ENCODE results near the gene RASSF7.

Gene RASSF7

DNA sequence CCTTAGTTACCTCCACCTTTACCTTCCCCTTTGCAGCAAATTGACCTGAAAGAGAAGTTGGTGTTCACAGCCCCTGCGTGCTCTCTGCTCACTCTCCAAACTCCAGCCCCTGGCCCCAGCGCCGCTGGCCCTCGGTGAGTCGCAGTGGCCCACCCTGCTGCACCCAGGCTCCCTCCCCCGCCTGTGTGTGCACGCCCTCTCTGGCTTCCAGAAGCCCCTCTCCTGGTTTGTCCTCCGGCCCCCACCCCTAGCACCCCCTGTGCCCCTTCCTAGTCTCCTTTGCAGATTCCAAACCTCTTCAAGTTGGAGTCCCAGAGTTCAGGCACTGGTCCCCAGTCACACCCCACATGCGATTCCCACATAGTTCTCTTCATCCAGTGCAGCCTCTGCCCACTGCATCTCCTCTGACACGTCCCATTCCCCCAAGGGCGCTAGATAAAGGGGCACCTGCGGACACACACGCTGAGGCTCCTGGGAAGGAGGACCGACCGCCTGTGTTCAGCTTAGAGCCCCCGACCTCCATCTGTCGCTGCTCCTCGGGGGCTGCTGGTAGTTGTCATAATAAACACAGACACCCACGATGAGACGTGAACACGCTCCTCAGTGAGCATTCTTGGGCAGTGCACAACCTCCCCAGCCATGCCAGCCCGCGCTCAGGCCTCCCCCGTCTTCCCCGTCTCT is 14.0 kb downstream of the RASSF7 start:
- Mint-ChIP-seq H3K9me3 (no peaks in the 10 kb centered on the region), H3K27ac (no peak overlapping the region), H3K4me1 (peaks cover 25% of the 10 kb centered on the region), H3K4me3 (peak overlapping the region; percentile 77), H3K27me3 (peaks cover 5% of the 10 kb centered on the region), H3K36me3 (no peaks in the 10 kb centered on the region)
- ATAC-seq (ENCODE audit: low read depth): no peak
- no peak for DNase-seq (ENCODE audit: low spot score in 2 of 2)

- H3K27me3 Mint-ChIP-seq: peaks cover 5% of the 10 kb centered on the region
- H3K9me3 Mint-ChIP-seq: no peaks in the 10 kb centered on the region
- H3K4me1 Mint-ChIP-seq: peaks cover 28% of the 10 kb centered on the region
- peak overlapping the region; percentile 77 for H3K4me3 Mint-ChIP-seq
- no peak overlapping the region for H3K27ac Mint-ChIP-seq
- no peaks in the 10 kb centered on the region for H3K36me3 Mint-ChIP-seq
- DNase-seq (ENCODE audit: low spot score in 2 of 2) (peak in 1 of 2 donors; percentile 65), ATAC-seq (ENCODE audit: low read depth) (peak; percentile 39)
Observed at GRCh38 chr11:575313-575995, 14.7 kb downstream of the RASSF7 start.

- ATAC-seq (ENCODE audit: low read depth) (peak; percentile 85), DNase-seq (ENCODE audit: low spot score in 2 of 2) (peak; percentile 95 to 96)
- H3K4me3 Mint-ChIP-seq: peak within 1 kb of the TSS; percentile 96
- peaks cover 2% of the 10 kb centered on the region for H3K36me3 Mint-ChIP-seq
- no peaks in the 10 kb centered on the region for H3K9me3 Mint-ChIP-seq
- H3K27ac Mint-ChIP-seq: peak within 1 kb of the TSS; percentile 93
- H3K27me3 Mint-ChIP-seq: peaks cover 5% of the 10 kb centered on the region
- peaks cover 30% of the 10 kb centered on the region for H3K4me1 Mint-ChIP-seq
Observed at GRCh38 chr11:575996-576768, 15.4 kb downstream of the RASSF7 start, which contains the start of gene PHRF1. PHRF1 (plus strand) TSS chr11:576470; CDS start chr11:581513, 5,043 bp downstream.

GRCh38 chr11:576811-577610 is 16.2 kb downstream of the RASSF7 start:
- no peak for ATAC-seq (ENCODE audit: low read depth)
- H3K36me3 Mint-ChIP-seq: peaks cover 5% of the 10 kb centered on the region
- DNase-seq (ENCODE audit: low spot score in 2 of 2): no peak
- no peaks in the 10 kb centered on the region for H3K9me3 Mint-ChIP-seq
- peaks cover 5% of the 10 kb centered on the region for H3K27me3 Mint-ChIP-seq
- peaks cover 31% of the 10 kb centered on the region for H3K4me1 Mint-ChIP-seq
- H3K27ac Mint-ChIP-seq: peak overlapping the region; percentile 45
- H3K4me3 Mint-ChIP-seq: peak overlapping the region; percentile 82

- ATAC-seq (ENCODE audit: low read depth): no peak
- DNase-seq (ENCODE audit: low spot score in 2 of 2): no peak
Observed at GRCh38 chr11:577611-577894, 16.8 kb downstream of the RASSF7 start.

DNA sequence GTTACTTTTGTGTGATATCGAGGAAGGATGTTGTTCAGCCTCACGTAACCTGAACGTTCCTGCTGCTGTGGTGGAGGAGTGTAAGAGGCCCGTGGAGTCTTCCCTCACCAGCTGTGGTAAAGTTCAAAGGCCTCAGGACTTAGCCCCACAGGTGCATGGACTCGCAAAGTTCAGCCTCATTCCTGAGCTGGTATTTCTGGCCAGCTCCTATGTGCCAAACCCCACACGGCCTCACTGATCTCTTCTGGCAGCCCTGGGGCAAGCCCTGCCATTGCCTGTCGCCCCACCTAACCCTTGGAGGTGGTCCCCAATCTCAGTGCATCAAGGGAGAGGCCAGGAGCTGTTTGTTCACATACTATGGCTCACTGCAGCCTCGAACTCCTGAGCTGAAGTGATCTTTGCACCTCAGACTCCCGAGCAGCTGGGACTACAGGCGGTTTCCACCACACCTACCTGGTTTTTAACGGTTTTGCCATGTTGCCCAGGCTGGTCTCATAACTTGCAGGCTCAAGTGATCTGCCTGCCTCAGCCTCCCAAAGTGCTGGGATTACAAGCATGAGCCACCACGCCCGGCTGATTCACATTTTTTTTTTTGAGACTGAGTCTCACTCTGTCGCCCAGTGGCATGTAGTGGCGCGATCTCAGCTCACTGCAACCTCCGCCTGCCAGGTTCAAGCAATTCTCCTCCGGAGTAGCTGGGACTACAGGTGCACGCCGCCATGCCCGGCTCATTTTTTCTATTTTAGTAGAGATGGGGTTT is 17.7 kb downstream of the RASSF7 start:
- Mint-ChIP-seq H3K36me3 (peaks cover 8% of the 10 kb centered on the region), H3K27me3 (peaks cover 5% of the 10 kb centered on the region), H3K27ac (no peak overlapping the region), H3K4me1 (peaks cover 31% of the 10 kb centered on the region), H3K9me3 (no peaks in the 10 kb centered on the region), H3K4me3 (peak overlapping the region; percentile 47)
- ATAC-seq (ENCODE audit: low read depth) (no peak), DNase-seq (ENCODE audit: low spot score in 2 of 2) (no peak)

More at GRCh38 chr11:577611-577894, 16.8 kb downstream of the RASSF7 start:
- Mint-ChIP-seq H3K4me1 (peaks cover 31% of the 10 kb centered on the region), H3K36me3 (peaks cover 5% of the 10 kb centered on the region), H3K9me3 (no peaks in the 10 kb centered on the region), H3K27ac (peak overlapping the region; percentile 45), H3K27me3 (peaks cover 5% of the 10 kb centered on the region), H3K4me3 (peak overlapping the region; percentile 82)

DNA sequence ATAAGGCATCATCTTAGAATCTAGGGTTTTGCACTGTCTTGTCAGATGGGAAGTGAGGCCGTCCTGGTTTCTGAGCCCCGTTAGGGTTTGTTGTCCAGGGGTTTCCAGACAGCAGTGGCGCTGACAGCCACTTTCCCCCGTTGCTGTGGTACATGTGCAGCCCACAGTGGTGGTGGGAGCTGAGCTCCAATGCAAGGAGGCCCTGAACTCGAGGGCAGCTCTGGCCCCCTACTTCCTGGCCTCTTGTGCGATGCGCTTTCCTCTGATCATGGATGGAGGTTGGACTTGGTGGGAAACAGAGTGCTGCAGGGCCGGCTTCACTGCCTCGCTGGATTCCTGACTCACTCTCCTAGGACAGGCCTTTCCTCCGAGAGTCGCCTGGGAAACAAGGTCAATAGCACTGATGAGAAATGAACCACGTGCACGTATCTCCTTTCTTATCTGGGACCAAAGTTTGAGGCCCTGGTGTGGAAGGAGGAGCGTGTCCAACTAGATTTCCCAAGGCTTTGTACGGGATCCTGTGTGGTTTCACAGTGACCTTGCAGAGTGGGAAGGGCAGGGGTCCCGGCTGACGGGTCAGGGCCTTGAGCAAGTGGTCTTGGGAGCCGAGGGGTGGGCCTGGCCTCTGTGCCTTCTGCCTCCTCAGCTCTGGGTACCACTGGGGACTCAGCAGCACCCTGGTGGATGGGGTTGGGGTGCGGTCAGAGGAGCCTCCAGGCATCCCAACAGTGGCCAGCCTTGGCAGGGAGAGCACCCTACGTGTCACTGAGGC is 19.2 kb downstream of the RASSF7 start:
- H3K27me3 Mint-ChIP-seq: peaks cover 2% of the 10 kb centered on the region
- no peaks in the 10 kb centered on the region for H3K9me3 Mint-ChIP-seq
- H3K4me1 Mint-ChIP-seq: peaks cover 22% of the 10 kb centered on the region
- DNase-seq (ENCODE audit: low spot score in 2 of 2) (no peak), ATAC-seq (ENCODE audit: low read depth) (no peak)
- H3K27ac Mint-ChIP-seq: no peak overlapping the region
- H3K36me3 Mint-ChIP-seq: peaks cover 8% of the 10 kb centered on the region
- H3K4me3 Mint-ChIP-seq: no peak overlapping the region

- Mint-ChIP-seq H3K9me3 (no peaks in the 10 kb centered on the region), H3K36me3 (peaks cover 12% of the 10 kb centered on the region), H3K4me1 (peaks cover 20% of the 10 kb centered on the region), H3K27me3 (no peaks in the 10 kb centered on the region), H3K27ac (peak overlapping the region; percentile 48), H3K4me3 (no peak overlapping the region)
- no peak for ATAC-seq (ENCODE audit: low read depth)
- no peak for DNase-seq (ENCODE audit: low spot score in 2 of 2)
Observed at GRCh38 chr11:581342-581741, 20.6 kb downstream of the RASSF7 start.

DNA sequence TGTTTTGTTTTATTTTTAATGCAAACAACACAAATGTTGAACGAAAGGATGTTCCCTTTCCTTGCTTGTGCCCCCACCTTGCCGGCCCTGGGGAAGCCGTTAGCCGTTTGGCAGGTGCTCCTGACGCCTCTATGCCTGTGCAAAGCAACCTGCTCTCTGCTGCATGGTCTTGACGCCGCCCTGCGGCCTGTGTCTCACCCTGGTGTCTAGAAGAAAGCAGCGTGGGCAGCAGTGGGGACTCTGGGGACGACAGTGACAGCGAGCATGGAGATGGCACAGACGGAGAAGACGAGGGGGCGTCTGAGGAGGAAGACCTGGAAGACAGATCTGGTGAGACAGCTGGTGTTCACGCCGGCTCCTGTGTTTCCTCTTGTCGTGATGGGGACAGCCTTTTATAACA is 21.0 kb downstream of the RASSF7 start:
- Mint-ChIP-seq H3K36me3 (peaks cover 14% of the 10 kb centered on the region), H3K9me3 (no peaks in the 10 kb centered on the region), H3K4me1 (peaks cover 20% of the 10 kb centered on the region), H3K27ac (peak overlapping the region; percentile 48), H3K4me3 (no peak overlapping the region), H3K27me3 (no peaks in the 10 kb centered on the region)
- DNase-seq (ENCODE audit: low spot score in 2 of 2) (no peak), ATAC-seq (ENCODE audit: low read depth) (no peak)

GRCh38 chr11:584287-584686 is 23.5 kb downstream of the RASSF7 start:
- H3K4me1 Mint-ChIP-seq: peaks cover 9% of the 10 kb centered on the region
- no peak for DNase-seq (ENCODE audit: low spot score in 2 of 2)
- no peak for ATAC-seq (ENCODE audit: low read depth)
- H3K4me3 Mint-ChIP-seq: no peak overlapping the region
- no peaks in the 10 kb centered on the region for H3K27me3 Mint-ChIP-seq
- H3K27ac Mint-ChIP-seq: no peak overlapping the region
- H3K9me3 Mint-ChIP-seq: no peaks in the 10 kb centered on the region
- H3K36me3 Mint-ChIP-seq: peaks cover 25% of the 10 kb centered on the region

GRCh38 chr11:586376-587316 is 25.9 kb downstream of the RASSF7 start:
- no peaks in the 10 kb centered on the region for H3K9me3 Mint-ChIP-seq
- no peaks in the 10 kb centered on the region for H3K27me3 Mint-ChIP-seq
- H3K36me3 Mint-ChIP-seq: peaks cover 27% of the 10 kb centered on the region
- DNase-seq (ENCODE audit: low spot score in 2 of 2) (no peak), ATAC-seq (ENCODE audit: low read depth) (no peak)
- H3K4me3 Mint-ChIP-seq: no peak overlapping the region
- no peak overlapping the region for H3K27ac Mint-ChIP-seq
- H3K4me1 Mint-ChIP-seq: no peaks in the 10 kb centered on the region

DNA sequence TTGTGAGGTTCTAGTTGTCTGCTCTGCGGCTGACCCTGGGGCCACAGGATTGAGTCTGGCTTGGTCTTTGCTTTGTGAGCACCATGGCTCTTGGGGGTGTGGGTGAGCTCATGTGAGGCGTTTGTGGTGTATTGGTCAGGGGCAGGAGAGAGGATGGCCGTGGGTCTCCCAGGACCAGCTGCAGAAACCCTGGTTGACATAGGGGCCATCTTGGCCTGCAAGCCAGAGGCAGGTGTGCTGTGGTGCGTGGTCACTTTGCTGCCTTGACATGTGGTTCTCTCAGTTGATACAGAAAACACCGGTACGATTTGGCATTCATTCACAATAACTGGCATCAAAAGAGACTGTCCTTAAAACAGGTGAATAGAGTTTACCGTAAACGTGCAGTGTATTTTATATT is 26.8 kb downstream of the RASSF7 start:
- H3K36me3 Mint-ChIP-seq: peaks cover 28% of the 10 kb centered on the region
- no peaks in the 10 kb centered on the region for H3K4me1 Mint-ChIP-seq
- H3K9me3 Mint-ChIP-seq: no peaks in the 10 kb centered on the region
- H3K27me3 Mint-ChIP-seq: no peaks in the 10 kb centered on the region
- no peak overlapping the region for H3K4me3 Mint-ChIP-seq
- no peak overlapping the region for H3K27ac Mint-ChIP-seq
- no peak for DNase-seq (ENCODE audit: low spot score in 2 of 2)
- ATAC-seq (ENCODE audit: low read depth): no peak

Measured in memory B cell (primary cell).